GM19025 (cell line): ENCODE measurements around the gene CHTF8.
"Not testable (repeated sequence)": the region's sequence is repeated elsewhere in the genome, so short reads cannot be mapped to it uniquely, and the experiment has no call there.

Experiments used
- ATAC-seq: cut with Tn5 transposase; IDR thresholded peaks from one replicate; pipeline ENCODE4 v1.9.1; 2021; ENCODE audit warnings: mild to moderate bottlenecking, low read depth, moderate library complexity; ENCODE audit not compliant: unreplicated experiment

The CHTF8 gene

GRCh38 chr16:69139464-69139863, 7.1 kb upstream of the CHTF8 start:
- not testable (repeated sequence) for ATAC-seq

DNA sequence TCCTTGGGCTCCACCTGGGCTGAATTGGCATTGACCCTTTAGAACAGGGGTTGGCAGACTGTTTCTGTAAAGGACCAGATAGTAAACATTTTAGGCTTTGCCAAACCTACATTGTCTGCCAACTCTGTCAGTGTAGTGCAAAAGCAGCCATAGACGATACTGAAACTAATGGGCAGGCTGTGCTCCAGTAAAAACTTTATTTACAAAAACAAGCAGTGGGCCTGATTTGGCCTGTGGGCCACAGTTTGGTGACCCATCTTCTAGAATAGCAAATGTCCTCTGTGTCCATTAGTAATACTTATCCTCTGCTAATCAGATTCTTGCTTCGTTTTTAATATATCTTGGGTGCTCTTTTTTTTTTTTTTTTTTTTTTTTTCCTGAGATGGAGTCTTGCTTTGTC, 6.2 kb upstream of the CHTF8 start:
- ATAC-seq = no peak

DNA sequence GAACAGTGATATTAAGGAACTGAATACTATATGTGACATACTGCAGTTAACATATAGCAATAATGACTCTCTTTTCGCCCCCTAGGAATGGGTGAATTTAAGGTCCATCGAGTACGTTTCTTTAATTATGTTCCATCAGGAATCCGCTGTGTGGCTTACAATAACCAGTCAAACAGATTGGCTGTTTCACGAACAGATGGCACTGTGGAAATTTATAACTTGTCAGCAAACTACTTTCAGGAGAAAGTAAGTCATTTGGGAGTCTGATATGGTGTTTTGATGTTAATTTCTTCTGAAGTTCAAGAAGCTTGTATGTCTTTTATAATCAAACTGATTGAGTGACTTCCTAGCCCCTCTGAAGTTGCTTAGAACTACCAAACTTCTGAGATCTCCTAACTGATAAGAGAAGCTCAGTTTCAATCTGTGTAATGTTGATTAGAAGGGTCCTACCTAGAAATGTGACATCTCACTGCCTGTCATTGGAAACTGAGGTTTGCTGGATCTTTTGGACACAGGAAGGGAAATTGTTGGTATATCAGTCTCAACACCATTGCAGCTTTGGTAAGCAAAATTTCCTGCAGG, 1.1 kb upstream of the CHTF8 start:
- no peak for ATAC-seq

- peak; percentile 38 for ATAC-seq
Observed at GRCh38 chr16:69131839-69132423, 457 bp downstream of the CHTF8 start.

GRCh38 chr16:69131167-69131838, 1.1 kb downstream of the CHTF8 start:
- ATAC-seq = no peak

GRCh38 chr16:69130461-69130860, 1.9 kb downstream of the CHTF8 start:
- no peak for ATAC-seq

DNA sequence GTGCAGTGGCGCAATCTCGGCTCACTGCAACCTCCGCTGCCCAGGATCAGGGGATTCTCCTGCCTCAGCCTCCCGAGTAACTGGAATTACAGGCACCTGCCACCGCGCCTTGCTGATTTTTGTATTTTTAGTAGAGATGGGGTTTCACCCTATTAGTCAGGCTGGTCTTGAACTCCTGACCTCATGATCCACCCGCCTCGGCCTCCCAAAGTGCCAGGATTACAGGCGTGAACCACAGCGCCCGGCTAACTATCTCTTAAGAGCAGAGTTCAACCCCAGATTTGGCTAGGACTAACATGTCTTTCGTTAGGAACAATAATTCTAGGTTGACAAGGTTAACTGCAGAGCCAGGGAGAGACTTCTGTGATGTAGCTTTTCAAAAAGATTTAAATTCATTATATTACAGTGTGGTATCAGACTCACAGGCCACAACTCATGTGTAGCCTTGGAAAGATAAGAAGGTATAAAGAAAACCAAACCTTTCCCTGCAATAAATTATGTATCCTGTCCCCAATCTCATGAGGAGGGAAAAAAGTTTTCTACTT, 4.3 kb downstream of the CHTF8 start:
- no peak for ATAC-seq

DNA sequence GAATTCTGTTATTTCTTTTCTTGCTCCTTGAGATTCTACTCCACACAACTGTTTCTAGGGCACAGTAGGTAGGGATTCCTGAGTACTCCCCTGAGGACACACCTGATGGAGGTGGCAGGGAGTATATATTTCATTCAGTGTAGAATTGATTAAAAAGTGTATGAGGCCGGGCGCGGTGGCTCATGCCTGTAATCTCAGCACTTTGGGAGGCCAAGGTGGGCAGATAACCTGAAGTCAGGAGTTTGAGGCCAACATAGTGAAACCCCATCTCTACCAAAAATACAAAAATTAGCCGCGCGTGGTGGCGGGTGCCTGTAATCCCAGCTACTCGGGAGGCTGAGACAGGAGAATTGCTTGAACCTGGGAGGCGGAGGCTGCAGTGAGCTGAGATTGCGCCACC, 5.6 kb downstream of the CHTF8 start:
- ATAC-seq = not testable (repeated sequence)

GRCh38 chr16:69126221-69126620, 6.2 kb downstream of the CHTF8 start:
- no peak for ATAC-seq

- not testable (repeated sequence) for ATAC-seq
Observed at GRCh38 chr16:69124961-69125360, 7.4 kb downstream of the CHTF8 start.

- not testable (repeated sequence) for ATAC-seq
Observed at GRCh38 chr16:69124406-69124805, 8.0 kb downstream of the CHTF8 start.

DNA sequence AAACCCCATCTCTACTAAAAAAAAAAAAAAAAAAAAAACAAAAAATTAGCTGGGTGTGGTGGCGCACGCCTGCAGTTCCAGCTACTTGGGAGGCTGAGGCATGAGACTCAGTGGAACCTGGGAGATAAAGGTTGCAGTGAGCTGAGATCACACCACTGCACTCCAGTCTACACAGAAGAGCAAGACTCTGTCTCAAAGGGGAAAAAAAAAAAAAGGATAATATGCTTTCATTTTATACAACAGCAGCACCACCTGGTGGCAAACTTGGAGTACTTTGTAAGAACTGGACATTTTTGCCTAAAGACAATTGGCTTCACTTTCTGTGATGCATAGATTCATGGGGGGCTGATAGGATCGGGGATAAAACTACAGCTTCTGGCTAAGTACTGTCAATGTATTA, 8.5 kb downstream of the CHTF8 start:
- no peak for ATAC-seq

- ATAC-seq = no peak
Observed at GRCh38 chr16:69120096-69120664, 12.2 kb downstream of the CHTF8 start.

- no peak for ATAC-seq
Observed at GRCh38 chr16:69119536-69119935, 12.9 kb downstream of the CHTF8 start.

DNA sequence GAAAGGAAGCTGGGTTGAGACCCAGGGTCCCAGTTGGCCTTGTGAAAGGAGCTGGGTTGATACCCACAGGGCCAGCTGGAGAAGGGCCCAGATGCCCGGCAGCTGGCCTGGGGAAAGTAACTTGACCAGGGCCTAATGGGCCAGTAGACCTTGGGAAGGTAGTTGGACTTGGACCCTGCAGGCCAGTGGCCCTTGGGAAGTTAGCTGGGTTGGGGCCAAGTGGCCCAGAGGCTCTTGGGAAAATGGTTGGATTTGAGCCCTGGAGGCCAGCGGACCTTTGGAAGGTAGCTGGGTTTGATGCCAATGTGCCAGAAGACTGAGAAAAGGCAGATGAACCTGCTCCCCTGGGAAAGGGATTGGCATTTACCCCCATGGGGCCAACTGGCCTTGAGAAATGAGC, 13.4 kb downstream of the CHTF8 start:
- no peak for ATAC-seq

GRCh38 chr16:69118468-69118867, 13.9 kb downstream of the CHTF8 start:
- ATAC-seq = no peak

- ATAC-seq = no peak
Observed at GRCh38 chr16:69116906-69117305, 15.5 kb downstream of the CHTF8 start.

- no peak for ATAC-seq
Observed at GRCh38 chr16:69116256-69116875, 16.0 kb downstream of the CHTF8 start.

DNA sequence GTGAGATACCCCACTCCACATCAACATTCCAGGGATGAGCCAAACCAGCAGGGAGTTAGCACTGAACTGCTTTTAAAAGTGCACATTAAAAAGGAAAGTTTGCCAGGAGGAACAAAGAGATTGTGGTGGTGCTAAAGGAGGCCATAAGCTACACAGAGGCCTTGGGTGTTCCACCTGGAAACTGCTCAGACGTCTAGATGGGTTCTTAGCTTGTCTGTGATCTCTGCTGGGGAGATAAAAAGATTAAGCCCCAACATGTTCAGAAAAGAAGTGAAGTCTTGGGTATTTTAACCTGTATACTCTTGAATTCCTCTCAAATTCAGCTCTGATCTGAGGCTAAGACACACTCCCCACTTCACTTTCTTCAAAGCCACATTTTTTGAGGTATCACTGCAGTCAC, 16.6 kb downstream of the CHTF8 start:
- no peak for ATAC-seq

GRCh38 chr16:69115361-69115760, 17.0 kb downstream of the CHTF8 start:
- ATAC-seq = no peak

- no peak for ATAC-seq
Observed at GRCh38 chr16:69114976-69115355, 17.4 kb downstream of the CHTF8 start.
